ENCODE results near the gene DCHS1.

GRCh38 chr11:6604790-6605189, 50.8 kb downstream of the DCHS1 start:
- TF ChIP-seq, protein P1, sequence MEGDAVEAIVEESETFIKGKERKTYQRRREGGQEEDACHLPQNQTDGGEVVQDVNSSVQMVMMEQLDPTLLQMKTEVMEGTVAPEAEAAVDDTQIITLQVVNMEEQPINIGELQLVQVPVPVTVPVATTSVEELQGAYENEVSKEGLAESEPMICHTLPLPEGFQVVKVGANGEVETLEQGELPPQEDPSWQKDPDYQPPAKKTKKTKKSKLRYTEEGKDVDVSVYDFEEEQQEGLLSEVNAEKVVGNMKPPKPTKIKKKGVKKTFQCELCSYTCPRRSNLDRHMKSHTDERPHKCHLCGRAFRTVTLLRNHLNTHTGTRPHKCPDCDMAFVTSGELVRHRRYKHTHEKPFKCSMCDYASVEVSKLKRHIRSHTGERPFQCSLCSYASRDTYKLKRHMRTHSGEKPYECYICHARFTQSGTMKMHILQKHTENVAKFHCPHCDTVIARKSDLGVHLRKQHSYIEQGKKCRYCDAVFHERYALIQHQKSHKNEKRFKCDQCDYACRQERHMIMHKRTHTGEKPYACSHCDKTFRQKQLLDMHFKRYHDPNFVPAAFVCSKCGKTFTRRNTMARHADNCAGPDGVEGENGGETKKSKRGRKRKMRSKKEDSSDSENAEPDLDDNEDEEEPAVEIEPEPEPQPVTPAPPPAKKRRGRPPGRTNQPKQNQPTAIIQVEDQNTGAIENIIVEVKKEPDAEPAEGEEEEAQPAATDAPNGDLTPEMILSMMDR (IDR thresholded peaks at IDR 0.05; ENCODE audit: low read depth, low read length, poor library complexity, severe bottlenecking): no peak
- no peak for TF ChIP-seq EZH2phosphoT487 (IDR thresholded peaks at IDR 0.05; ENCODE audit: borderline replicate concordance, low read length)

Measured in DOHH2 (cell line).